K562 (cell line): ENCODE measurements around the gene ASPRV1. TPM values are rescaled to one million over a fixed set of nuclear protein-coding genes. Genes with fewer than 3 reads are reported as not detected.

ENCODE experiments used
- AFF1 ChIP-seq, 2 experiments: fragments of 450-650 bp; IDR thresholded peaks; 2 replicates each; pipeline ENCODE4 v1.6.1; 2018; ENCODE audit warnings: mild to moderate bottlenecking in 2 of 2, low read depth in 1 of 2; ENCODE audit not compliant: partially characterized antibody in 2 of 2
- ARID3B ChIP-seq: fragments of 250-450 bp; sonication (Bioruptor Pico); IDR thresholded peaks from 2 replicates; pipeline ENCODE4 v1.4.0; 2020; ENCODE audit warnings: borderline replicate concordance
- CBX3 ChIP-seq, 2 experiments: IDR thresholded peaks; 1 replicate in 1 of 2; 2 replicates in 1 of 2; pipeline ENCODE4 v1.6.1; 2012; ENCODE audit warnings: inconsistent platforms in 2 of 2, low read length in 2 of 2, borderline replicate concordance in 1 of 2, control low read depth in 1 of 2
- CHAMP1 ChIP-seq: fragments of 450-650 bp; IDR thresholded peaks from 2 replicates; pipeline ENCODE4 v1.6.1; 2016; ENCODE audit warnings: mild to moderate bottlenecking
- E2F3 ChIP-seq: fragments of 250-450 bp; sonication (Bioruptor Pico); IDR thresholded peaks from 2 replicates; pipeline ENCODE4 v1.4.0; 2020; ENCODE audit warnings: mild to moderate bottlenecking
- E2F8 ChIP-seq: fragments of 450-650 bp; IDR thresholded peaks from 2 replicates; pipeline ENCODE4 v1.7.1; 2018; ENCODE audit warnings: mild to moderate bottlenecking, low read depth; ENCODE audit not compliant: partially characterized antibody
- FOXK2 ChIP-seq, 2 experiments: fragments of 450-650 bp; IDR thresholded peaks in 1 of 2; conservative IDR thresholded peaks in 1 of 2; 2 replicates each; pipeline ENCODE4 v1.6.1; 2016; ENCODE audit warnings: low read depth in 2 of 2, mild to moderate bottlenecking in 1 of 2
- HDGF ChIP-seq: fragments of 450-650 bp; IDR thresholded peaks from 2 replicates; pipeline ENCODE4 v1.6.1; 2016
- MAZ ChIP-seq, 2 experiments: fragments of 450-650 bp in 1 of 2; sonication (generic) in 1 of 2; formaldehyde crosslinking; IDR thresholded peaks in 1 of 2; conservative IDR thresholded peaks in 1 of 2; 2 replicates each; pipeline versions ENCODE4 v1.4.0 to v1.5.0; 2020; ENCODE audit warnings: mild to moderate bottlenecking in 1 of 2, missing genetic modification reagents in 1 of 2
- SOX6 ChIP-seq: fragments of 450-650 bp; IDR thresholded peaks from 2 replicates; pipeline ENCODE4 v1.6.1; 2014; ENCODE audit warnings: mild to moderate bottlenecking
- SRSF9 ChIP-seq: fragments of 200-400 bp; formaldehyde crosslinking; IDR thresholded peaks from 2 replicates; pipeline ENCODE4 v1.6.1; 2017; ENCODE audit warnings: low read depth, low read length, borderline replicate concordance
- TAF1 ChIP-seq: IDR thresholded peaks from 2 replicates; pipeline ENCODE4 v1.6.1; 2011; ENCODE audit warnings: mild to moderate bottlenecking, low read length, moderate library complexity; ENCODE audit not compliant: insufficient read depth, control insufficient read depth, severe bottlenecking; ENCODE audit errors: extremely low read depth
- ZKSCAN3 ChIP-seq: fragments of 250-450 bp; sonication (Bioruptor Pico); IDR thresholded peaks from 2 replicates; pipeline ENCODE4 v1.4.0; 2020
- ZNF354B ChIP-seq: fragments of 250-450 bp; sonication (Bioruptor Pico); IDR thresholded peaks from 2 replicates; pipeline ENCODE4 v1.4.0; 2020
- ZNF584 ChIP-seq: fragments of 200-800 bp; sonication (Bioruptor generic); IDR thresholded peaks from 2 replicates; pipeline ENCODE4 v1.6.1; 2016; ENCODE audit warnings: low read depth, mild to moderate bottlenecking, missing genetic modification characterization, missing compliant biosample characterization
- ZNF696 ChIP-seq: fragments of 250-450 bp; sonication (Bioruptor Pico); conservative IDR thresholded peaks from 2 replicates; pipeline ENCODE4 v1.4.0; 2020; ENCODE audit warnings: mild to moderate bottlenecking, moderate library complexity
- polyA plus RNA-seq, 8 experiments: library from polyadenylated mRNA; depleted of rRNA in 4 of 8; stranded (reverse) in 5 of 8; unstranded in 3 of 8; fragments of >200 nt; fragmentation: Nextera tagmentation in 2 of 8; fragmentation: Illumina TruSeq in 1 of 8; extraction: Ambion mirVana in 2 of 8; extraction: Trizol in 1 of 8; gene quantifications; 2 replicates each; pipeline versions ENCODE4 v1.2.1 to v1.2.3, GENCODE V29; 2011 to 2014; ENCODE audit warnings: inconsistent platforms in 1 of 8, missing spikeins in 1 of 8
- total RNA-seq, 7 experiments: library from RNA; depleted of rRNA in 6 of 7; stranded (reverse); fragments of >200 nt in 6 of 7; fragmentation: Illumina TruSeq in 2 of 7; extraction: Trizol in 2 of 7; gene quantifications; 2 replicates each; pipeline versions ENCODE4 v1.2.1 to v1.2.3, GENCODE V29; 2011 to 2021; ENCODE audit warnings: low replicate concordance in 1 of 7

ASPRV1 gene
- total and polyA plus RNA-seq, 9 of the 15 experiments (the other 6 are each of a cell fraction or from before 2014, with no cell fraction given): 0.17 to 0.72 (median 0.47) TPM; not detected in 1

- peak in 1 of 2 experiments; percentile 77 for TF ChIP-seq AFF1 (IDR thresholded peaks at IDR 0.05; ENCODE audit: low read depth in 1 of 2, partially characterized antibody in 2 of 2)
- peak; percentile 83 for TF ChIP-seq SOX6
- no peak for TF ChIP-seq ZKSCAN3
- peak in 1 of 2 experiments; percentile 66; a peak in 1 of 3 replicates for TF ChIP-seq CBX3 (IDR thresholded peaks at IDR 0.05; ENCODE audit: borderline replicate concordance in 1 of 2, low read length in 2 of 2)
- peak; percentile 57; the same call in 1 of the 2 replicates for TF ChIP-seq ZNF354B (CRISPR knock-in tag)
- no peak for TF ChIP-seq ZNF696 (CRISPR knock-in tag)
- TF ChIP-seq E2F3 (CRISPR knock-in tag): peak; percentile 78
- TF ChIP-seq ARID3B: no peak; the same call in 1 of the 2 replicates
- TF ChIP-seq SRSF9: no peak
- TF ChIP-seq ZNF584: peak; percentile 68
- TF ChIP-seq MAZ (CRISPR knock-in tag; conservative IDR thresholded peaks at IDR 0.05 in 1 of 2, IDR thresholded peaks at IDR 0.05 in 1 of 2): peak; percentile 82 to 89; a peak in 3 of 4 replicates
- TF ChIP-seq TAF1: no peak
- TF ChIP-seq HDGF: no peak
- TF ChIP-seq E2F8: no peak
- no peak for TF ChIP-seq CHAMP1
- peak; percentile 85 to 91 for TF ChIP-seq FOXK2 (conservative IDR thresholded peaks at IDR 0.05 in 1 of 2, IDR thresholded peaks at IDR 0.05 in 1 of 2; ENCODE audit: low read depth in 2 of 2)
Measured at GRCh38 chr2:69975853-69976462, 14.5 kb upstream of the ASPRV1 start (continued).
